Measurements from ENCODE around the gene UTP15.

Gene UTP15

GRCh38 chr5:73552642-73553041, 12.9 kb upstream of the UTP15 start:
- Mint-ChIP-seq H3K27ac (no peak overlapping the region), H3K4me3 (no peak overlapping the region), H3K36me3 (ENCODE audit: low read depth) (peaks cover 29% of the 10 kb centered on the region), H3K9me3 (no peaks in the 10 kb centered on the region), H3K4me1 (no peaks in the 10 kb centered on the region), H3K27me3 (ENCODE audit: low read depth) (no peaks in the 10 kb centered on the region)
- TF ChIP-seq CTCF (IDR thresholded peaks at IDR 0.05; ENCODE audit: unreplicated experiment in 3 of 3), result no peak

GRCh38 chr5:73558950-73559349, 6.6 kb upstream of the UTP15 start:
- no peak overlapping the region for H3K4me3 Mint-ChIP-seq
- H3K9me3 Mint-ChIP-seq, result no peaks in the 10 kb centered on the region

GRCh38 chr5:73564018-73564417, 1.5 kb upstream of the UTP15 start:
- Mint-ChIP-seq H3K27ac (peak overlapping the region; percentile 95 to 99 (median 99)), H3K9me3 (no peaks in the 10 kb centered on the region), H3K36me3 (ENCODE audit: low read depth) (peaks cover 15% of the 10 kb centered on the region), H3K4me1 (peaks cover 33% of the 10 kb centered on the region), H3K4me3 (peak overlapping the region; percentile 97), H3K27me3 (ENCODE audit: low read depth) (no peaks in the 10 kb centered on the region)
- no peak for TF ChIP-seq CTCF (IDR thresholded peaks at IDR 0.05; ENCODE audit: unreplicated experiment in 3 of 3)

More at GRCh38 chr5:73558950-73559349, 6.6 kb upstream of the UTP15 start:
- Mint-ChIP-seq H3K36me3 (ENCODE audit: low read depth) (peaks cover 38% of the 10 kb centered on the region), H3K4me1 (peaks cover 8% of the 10 kb centered on the region), H3K27ac (no peak overlapping the region), H3K27me3 (ENCODE audit: low read depth) (no peaks in the 10 kb centered on the region)
- TF ChIP-seq CTCF (IDR thresholded peaks at IDR 0.05; ENCODE audit: unreplicated experiment in 3 of 3), result no peak

GRCh38 chr5:73564675-73565074, 868 bp upstream of the UTP15 start:
- TF ChIP-seq CTCF (IDR thresholded peaks at IDR 0.05; ENCODE audit: unreplicated experiment in 3 of 3), result no peak
- H3K4me1 Mint-ChIP-seq, result peaks cover 33% of the 10 kb centered on the region
- peaks cover 17% of the 10 kb centered on the region for H3K36me3 Mint-ChIP-seq (ENCODE audit: low read depth)
- peak overlapping the region; percentile 97 for H3K4me3 Mint-ChIP-seq
- no peaks in the 10 kb centered on the region for H3K27me3 Mint-ChIP-seq (ENCODE audit: low read depth)
- no peaks in the 10 kb centered on the region for H3K9me3 Mint-ChIP-seq
- peak overlapping the region; percentile 95 to 99 (median 99) for H3K27ac Mint-ChIP-seq

- no peak for TF ChIP-seq CTCF (IDR thresholded peaks at IDR 0.05; ENCODE audit: unreplicated experiment in 3 of 3)
- H3K9me3 Mint-ChIP-seq, result no peaks in the 10 kb centered on the region
- peak overlapping the region; percentile 95 to 99 (median 99) for H3K27ac Mint-ChIP-seq
- H3K4me1 Mint-ChIP-seq, result peaks cover 33% of the 10 kb centered on the region
- H3K27me3 Mint-ChIP-seq (ENCODE audit: low read depth), result no peaks in the 10 kb centered on the region
- peak overlapping the region; percentile 97 for H3K4me3 Mint-ChIP-seq
- peaks cover 15% of the 10 kb centered on the region for H3K36me3 Mint-ChIP-seq (ENCODE audit: low read depth)
Measured at GRCh38 chr5:73565969-73566547, 515 bp downstream of the UTP15 start.

Data from nephron (organoid).